MM.1S (cell line): ENCODE data around the gene DOK6.

ENCODE experiments used
- EZH2 ChIP-seq: fragments of 300-600 bp; sonication (generic); optimal IDR thresholded peaks from 2 replicates; pipeline ENCODE3; 2017; ENCODE audit warnings: low read depth, mild to moderate bottlenecking, antibody characterized with exemption, low read length, mixed read lengths
- EZH2phosphoT487 ChIP-seq: fragments of 300-600 bp; sonication (generic); IDR thresholded peaks from 2 replicates; pipeline ENCODE4 v1.6.1; 2018; ENCODE audit warnings: antibody characterized with exemption, low read length
- TF ChIP-seq, protein P1 (sequence below): fragments of 300-600 bp; sonication (generic); IDR thresholded peaks from 2 replicates; pipeline ENCODE4 v1.5.1; 2016; ENCODE audit warnings: antibody characterized with exemption, low read length, mixed read lengths

DNA sequence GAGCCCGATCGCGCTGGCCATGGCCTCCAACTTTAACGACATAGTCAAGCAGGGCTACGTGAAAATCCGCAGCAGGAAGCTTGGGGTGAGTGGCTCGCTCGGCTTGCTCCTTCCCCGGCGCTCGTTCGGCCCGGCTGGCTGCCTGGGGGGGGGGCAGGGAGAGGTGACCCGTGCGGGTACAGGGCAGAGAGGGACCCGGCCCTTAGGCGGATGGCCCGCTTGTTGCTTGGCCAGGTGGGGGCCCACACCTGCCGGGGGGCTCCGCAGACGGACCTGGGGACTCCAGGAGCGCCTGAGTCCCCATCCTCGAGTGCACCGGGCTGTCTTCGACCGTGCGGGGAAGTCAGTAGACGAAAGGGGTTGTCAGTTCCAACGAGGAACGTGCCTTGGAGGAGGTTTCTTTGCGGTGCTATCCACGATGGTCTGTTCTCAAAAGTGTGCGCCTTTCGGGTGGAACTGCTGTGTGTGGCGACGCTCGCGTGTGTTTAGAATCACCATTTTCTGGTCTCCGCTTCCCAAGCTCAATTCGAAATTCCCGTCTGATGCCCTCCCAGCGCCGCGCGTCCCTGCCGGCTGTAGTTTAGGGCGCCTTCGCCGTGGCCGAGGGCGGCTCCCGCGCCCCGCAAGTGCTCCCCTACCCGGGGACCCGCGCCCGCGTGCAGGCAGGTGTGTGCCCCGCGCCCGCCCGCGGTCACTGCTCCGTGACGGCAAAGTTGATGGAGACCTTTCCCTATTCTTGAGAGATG, 711 bp downstream of the DOK6 start:
- TF ChIP-seq EZH2phosphoT487 (no peak), EZH2 (no peak)
- TF ChIP-seq, protein P1, sequence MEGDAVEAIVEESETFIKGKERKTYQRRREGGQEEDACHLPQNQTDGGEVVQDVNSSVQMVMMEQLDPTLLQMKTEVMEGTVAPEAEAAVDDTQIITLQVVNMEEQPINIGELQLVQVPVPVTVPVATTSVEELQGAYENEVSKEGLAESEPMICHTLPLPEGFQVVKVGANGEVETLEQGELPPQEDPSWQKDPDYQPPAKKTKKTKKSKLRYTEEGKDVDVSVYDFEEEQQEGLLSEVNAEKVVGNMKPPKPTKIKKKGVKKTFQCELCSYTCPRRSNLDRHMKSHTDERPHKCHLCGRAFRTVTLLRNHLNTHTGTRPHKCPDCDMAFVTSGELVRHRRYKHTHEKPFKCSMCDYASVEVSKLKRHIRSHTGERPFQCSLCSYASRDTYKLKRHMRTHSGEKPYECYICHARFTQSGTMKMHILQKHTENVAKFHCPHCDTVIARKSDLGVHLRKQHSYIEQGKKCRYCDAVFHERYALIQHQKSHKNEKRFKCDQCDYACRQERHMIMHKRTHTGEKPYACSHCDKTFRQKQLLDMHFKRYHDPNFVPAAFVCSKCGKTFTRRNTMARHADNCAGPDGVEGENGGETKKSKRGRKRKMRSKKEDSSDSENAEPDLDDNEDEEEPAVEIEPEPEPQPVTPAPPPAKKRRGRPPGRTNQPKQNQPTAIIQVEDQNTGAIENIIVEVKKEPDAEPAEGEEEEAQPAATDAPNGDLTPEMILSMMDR = no peak
